Lung microvascular endothelial cell (primary cell): ENCODE measurements around the gene NCR3LG1. TPM values are rescaled to one million over a fixed set of nuclear protein-coding genes. Genes with fewer than 3 reads are reported as not detected.
"Not testable (repeated sequence)": the region's sequence is repeated elsewhere in the genome, so short reads cannot be mapped to it uniquely, and the experiment has no call there.

Experiments
- DNase-seq, 2 donors: peaks; one replicate each; pipeline versions ENCODE4 v3.0.0 to v3.0.0-alpha.2; 2010; ENCODE audit warnings: low read depth in 2 of 2
- total RNA-seq: library from RNA; depleted of rRNA; stranded (reverse); fragments of >200 nt; gene quantifications from 2 replicates; pipeline ENCODE4 v1.2.1, GENCODE V29; 2014

Gene NCR3LG1
- total RNA-seq, 1 donor from 2014 or later: 0.20 TPM

GRCh38 chr11:17411418-17411817, 59.8 kb downstream of the NCR3LG1 start:
- no peak for DNase-seq

GRCh38 chr11:17412488-17413180, 61.0 kb downstream of the NCR3LG1 start:
- DNase-seq: no peak

GRCh38 chr11:17413414-17414316, 62.1 kb downstream of the NCR3LG1 start:
- DNase-seq: peak in 1 of 2 donors; percentile 14

- DNase-seq: no peak
These were observed 62.7 kb downstream of the NCR3LG1 start for GRCh38 chr11:17414317-17414737.

DNA sequence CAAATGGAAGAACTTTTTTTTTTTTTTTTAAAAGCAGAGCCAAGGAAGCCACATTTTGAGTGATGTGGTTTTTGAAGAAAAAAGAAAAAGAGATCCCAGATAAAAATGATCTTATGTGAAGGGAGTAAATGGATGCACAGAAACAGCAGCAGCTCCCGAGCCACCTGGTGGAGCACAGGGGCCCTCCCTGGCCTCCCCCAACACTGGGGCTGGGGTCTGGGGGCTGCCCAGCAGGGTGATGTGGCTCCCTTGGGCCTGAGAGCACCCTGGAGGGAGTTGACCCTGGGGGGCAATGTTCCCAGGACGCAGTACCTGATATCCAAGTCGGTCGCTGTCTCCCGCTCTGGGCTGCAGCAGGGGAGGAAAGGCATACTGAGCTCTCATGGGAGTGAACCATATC, 63.4 kb downstream of the NCR3LG1 start:
- no peak for DNase-seq

- no peak for DNase-seq
These were observed 64.0 kb downstream of the NCR3LG1 start for GRCh38 chr11:17415523-17416104.

DNA sequence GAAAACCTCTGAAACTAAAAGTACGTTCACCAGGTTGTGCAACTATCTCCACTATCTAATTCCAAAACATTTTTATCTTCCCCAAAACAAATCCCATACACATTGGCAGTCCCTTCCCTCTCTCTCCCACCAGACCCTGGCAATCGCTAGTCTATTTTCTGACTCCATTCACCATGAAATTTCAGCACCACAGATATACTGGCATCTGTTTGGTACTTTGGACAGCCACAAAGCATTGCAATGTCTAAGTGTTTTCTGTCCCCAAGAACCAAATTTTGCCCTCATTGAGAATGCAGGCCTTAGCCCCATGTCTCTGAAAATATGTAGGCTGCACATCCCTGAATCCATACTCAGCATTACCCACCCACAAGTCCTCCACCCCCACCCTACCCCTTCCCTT, 64.9 kb downstream of the NCR3LG1 start:
- no peak for DNase-seq

DNA sequence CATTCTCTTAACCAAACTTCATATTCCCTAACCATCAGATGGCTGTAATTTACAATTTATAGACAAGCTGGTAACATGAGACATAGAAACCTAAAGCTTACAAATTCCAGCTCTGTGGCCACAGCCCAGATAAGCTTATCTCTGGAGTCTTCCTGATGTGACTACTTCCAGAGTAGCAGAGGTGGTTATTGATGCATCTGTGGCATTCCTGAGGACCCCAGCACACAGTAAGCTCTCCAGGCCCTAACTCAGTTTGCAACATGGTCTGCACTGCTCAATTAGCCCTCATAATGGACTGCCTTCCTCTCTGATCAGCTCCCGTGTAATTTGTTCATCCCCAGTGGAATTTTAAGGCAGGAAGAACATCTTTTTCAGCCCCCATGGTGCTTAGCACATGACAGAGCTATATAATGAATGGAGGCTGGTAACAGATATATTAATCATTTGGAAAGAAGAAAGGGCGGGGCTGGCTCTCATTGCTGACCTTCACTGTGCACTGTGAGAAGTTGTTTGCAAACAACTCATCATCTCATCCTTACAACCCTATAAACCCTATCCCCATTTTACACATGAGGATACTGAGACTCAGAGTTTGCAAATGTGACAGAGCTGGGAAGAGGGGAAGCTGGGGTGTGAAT, 67.0 kb downstream of the NCR3LG1 start:
- DNase-seq: no peak

DNA sequence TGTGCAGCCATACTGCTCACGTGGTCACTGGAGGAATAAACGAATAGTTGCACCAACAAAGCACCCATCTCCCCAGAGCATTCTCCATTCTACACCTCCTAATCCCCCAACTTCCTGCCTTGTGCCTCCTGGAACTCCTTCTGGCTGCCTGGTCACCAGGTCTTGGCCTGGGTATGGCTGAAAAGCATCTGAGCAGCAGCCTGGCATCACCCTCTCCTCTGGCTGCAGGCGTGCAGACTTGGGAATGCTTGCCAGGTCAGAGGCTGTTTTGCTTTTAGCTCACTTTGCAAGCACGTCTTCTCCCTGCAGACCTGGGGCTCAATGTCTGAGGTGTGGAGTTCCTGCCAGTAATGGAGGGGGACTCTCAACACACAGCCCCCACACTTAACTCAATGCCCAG, 70.2 kb downstream of the NCR3LG1 start:
- DNase-seq: no peak

DNA sequence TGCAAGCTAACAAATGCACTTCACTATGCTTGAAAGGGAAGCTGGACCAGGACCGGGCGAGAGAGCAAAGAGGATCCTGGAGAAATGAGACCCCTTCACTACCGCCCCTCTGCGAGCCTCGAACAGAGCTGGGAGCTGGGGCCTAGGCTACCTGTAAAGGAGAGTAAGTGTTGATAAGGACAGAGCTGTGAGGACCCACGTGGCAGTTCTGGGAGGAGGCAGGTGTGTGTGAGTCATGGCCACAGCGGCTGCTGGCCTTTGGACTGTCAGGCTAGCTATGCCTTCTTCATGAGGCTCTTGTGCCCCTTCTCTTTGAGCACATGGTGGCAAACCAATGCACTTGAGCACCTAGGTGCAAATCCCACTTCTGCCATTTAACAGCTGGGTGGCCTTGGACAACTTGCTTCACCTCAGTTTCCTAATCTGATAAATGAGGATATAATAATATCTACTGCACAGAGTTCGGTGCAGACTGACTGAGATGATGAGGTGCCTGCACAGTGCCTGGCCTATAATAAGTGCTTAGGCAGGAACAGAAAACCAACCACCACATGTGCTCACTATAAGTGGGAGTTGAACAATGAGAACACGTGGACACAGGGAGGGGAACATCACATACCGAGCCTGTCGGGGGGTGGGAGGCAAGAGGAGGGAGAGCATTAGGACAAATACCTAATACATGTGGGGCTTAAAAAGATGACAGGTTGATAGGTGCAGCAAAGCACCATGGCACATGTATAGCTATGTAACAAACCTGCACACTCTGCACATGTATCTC, 72.1 kb downstream of the NCR3LG1 start:
- no peak for DNase-seq

- DNase-seq: not testable (repeated sequence)
These were observed 74.6 kb downstream of the NCR3LG1 start for GRCh38 chr11:17426233-17426632.

Other genes with a start within 250 kb of the NCR3LG1 start
- 29.8 and 35.5 TPM in 2 replicates for gene PIK3C2A, start 143.8 kb upstream of the NCR3LG1 start, total RNA-seq
- 31.3 and 46.9 TPM in 2 replicates for gene NUCB2, start 75.1 kb upstream of the NCR3LG1 start, total RNA-seq
- 0.22 and 0.40 TPM in 2 replicates for gene KCNJ11, start 36.9 kb downstream of the NCR3LG1 start, total RNA-seq
- not detected in 2 replicates for gene ABCC8, start 125.0 kb downstream of the NCR3LG1 start, total RNA-seq
- not detected in 2 replicates for gene USH1C, start 192.6 kb downstream of the NCR3LG1 start, total RNA-seq
- not detected in 2 replicates for gene OTOG, start 195.5 kb downstream of the NCR3LG1 start, total RNA-seq